ENCODE data around the gene BTRC. TPM values are rescaled to one million over a fixed set of nuclear protein-coding genes. Genes with fewer than 3 reads are reported as not detected.

Gene BTRC
- total and polyA plus RNA-seq, 10 of the 15 experiments (the other 5 are each of a cell fraction or from before 2014, with no cell fraction given) = 2.2 to 18.6 (median 8.6) TPM

DNA sequence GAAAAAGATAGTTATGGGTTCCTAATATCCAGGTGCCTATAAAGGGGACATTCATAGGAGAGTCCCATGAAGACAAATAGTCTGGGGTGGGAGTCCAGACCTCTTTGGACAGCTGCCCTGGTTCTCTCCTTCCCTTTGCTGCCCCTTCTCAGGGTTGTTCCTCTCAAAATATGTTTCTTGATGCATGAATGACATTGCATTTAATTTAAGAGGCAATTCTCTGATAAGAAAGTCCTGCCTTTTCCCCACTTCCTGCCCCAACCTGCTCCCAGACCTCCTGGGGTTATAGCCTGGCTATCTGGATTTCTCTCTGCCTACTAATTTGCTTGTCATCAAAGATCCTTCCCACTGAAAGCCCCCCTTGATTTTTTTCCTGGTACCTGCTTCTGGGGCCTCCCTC is 12.5 kb upstream of the BTRC start:
- BruUV-seq (replicated peaks) = no TSS peak
- Histone ChIP-seq H3K27me3 (replicated peaks in 1 of 2; ENCODE audit: control insufficient read depth in 2 of 2, insufficient read depth in 2 of 2, low read length in 1 of 2) (no peaks in the 10 kb centered on the region; a peak in 1 of 4 replicates), H3K4me3 (no peak overlapping the region), H3K27ac (ENCODE audit: control insufficient read depth, insufficient read depth) (no peak overlapping the region), H4K20me1 (ENCODE audit: control insufficient read depth, insufficient read depth) (no peaks in the 10 kb centered on the region), H3K9ac (ENCODE audit: control insufficient read depth, insufficient read depth, low read length) (no peak overlapping the region), H3K79me2 (ENCODE audit: control insufficient read depth, insufficient read depth, low read length) (no peaks in the 10 kb centered on the region), H2AFZ (ENCODE audit: control insufficient read depth, low read depth, low read length) (no peak overlapping the region), H3K9me3 (replicated peaks; ENCODE audit: control insufficient read depth, insufficient read depth, low read length) (no peaks in the 10 kb centered on the region), H3K36me3 (ENCODE audit: control insufficient read depth in 2 of 2, insufficient read depth in 2 of 2, low read length in 1 of 2) (no peaks in the 10 kb centered on the region), H3K4me1 (ENCODE audit: control insufficient read depth, insufficient read depth, low read length) (no peaks in the 10 kb centered on the region), H3K4me2 (ENCODE audit: control insufficient read depth, insufficient read depth) (no peak overlapping the region)
- RAD21 ChIA-PET (ENCODE audit: unreplicated experiment) = interaction anchor here (1.1 kb wide), 1 partner anchor 124 kb away, joined by 3 read pairs; no protein-coding TSS in a partner anchor
- DNase-seq (ENCODE audit: low read depth, low spot score) = no peak
- FAIRE-seq = no peak
- CTCF ChIA-PET = no interaction called here
- intact Hi-C loops (cut with micrococcal nuclease; ENCODE audit: unreplicated experiment) = no loop called here
- SMC1A ChIA-PET (ENCODE audit: uncharacterized antibody, unreplicated experiment) = no interaction called here
- ATAC-seq = no peak
- no peak for TF ChIP-seq BACH1 (IDR thresholded peaks at IDR 0.05; ENCODE audit: borderline replicate concordance)
- no peak for TF ChIP-seq POLR2AphosphoS5 (IDR thresholded peaks at IDR 0.05; ENCODE audit: low read length)
- TF ChIP-seq HDGF (IDR thresholded peaks at IDR 0.05) = no peak
- no peak for TF ChIP-seq MEF2A (IDR thresholded peaks at IDR 0.05; ENCODE audit: insufficient read depth, low read depth, low read length)
- TF ChIP-seq MTA2 (IDR thresholded peaks at IDR 0.05; ENCODE audit: low read depth) = no peak
- TF ChIP-seq, protein P1, sequence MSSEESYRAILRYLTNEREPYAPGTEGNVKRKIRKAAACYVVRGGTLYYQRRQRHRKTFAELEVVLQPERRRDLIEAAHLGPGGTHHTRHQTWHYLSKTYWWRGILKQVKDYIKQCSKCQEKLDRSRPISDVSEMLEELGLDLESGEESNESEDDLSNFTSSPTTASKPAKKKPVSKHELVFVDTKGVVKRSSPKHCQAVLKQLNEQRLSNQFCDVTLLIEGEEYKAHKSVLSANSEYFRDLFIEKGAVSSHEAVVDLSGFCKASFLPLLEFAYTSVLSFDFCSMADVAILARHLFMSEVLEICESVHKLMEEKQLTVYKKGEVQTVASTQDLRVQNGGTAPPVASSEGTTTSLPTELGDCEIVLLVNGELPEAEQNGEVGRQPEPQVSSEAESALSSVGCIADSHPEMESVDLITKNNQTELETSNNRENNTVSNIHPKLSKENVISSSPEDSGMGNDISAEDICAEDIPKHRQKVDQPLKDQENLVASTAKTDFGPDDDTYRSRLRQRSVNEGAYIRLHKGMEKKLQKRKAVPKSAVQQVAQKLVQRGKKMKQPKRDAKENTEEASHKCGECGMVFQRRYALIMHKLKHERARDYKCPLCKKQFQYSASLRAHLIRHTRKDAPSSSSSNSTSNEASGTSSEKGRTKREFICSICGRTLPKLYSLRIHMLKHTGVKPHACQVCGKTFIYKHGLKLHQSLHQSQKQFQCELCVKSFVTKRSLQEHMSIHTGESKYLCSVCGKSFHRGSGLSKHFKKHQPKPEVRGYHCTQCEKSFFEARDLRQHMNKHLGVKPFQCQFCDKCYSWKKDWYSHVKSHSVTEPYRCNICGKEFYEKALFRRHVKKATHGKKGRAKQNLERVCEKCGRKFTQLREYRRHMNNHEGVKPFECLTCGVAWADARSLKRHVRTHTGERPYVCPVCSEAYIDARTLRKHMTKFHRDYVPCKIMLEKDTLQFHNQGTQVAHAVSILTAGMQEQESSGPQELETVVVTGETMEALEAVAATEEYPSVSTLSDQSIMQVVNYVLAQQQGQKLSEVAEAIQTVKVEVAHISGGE (CRISPR knock-in tag; IDR thresholded peaks at IDR 0.05) = no peak
- no peak for TF ChIP-seq ZNF207 (IDR thresholded peaks at IDR 0.05; ENCODE audit: borderline replicate concordance)
- TF ChIP-seq MTA3 (IDR thresholded peaks at IDR 0.05; ENCODE audit: borderline replicate concordance, low read length) = no peak
- TF ChIP-seq, protein P2, sequence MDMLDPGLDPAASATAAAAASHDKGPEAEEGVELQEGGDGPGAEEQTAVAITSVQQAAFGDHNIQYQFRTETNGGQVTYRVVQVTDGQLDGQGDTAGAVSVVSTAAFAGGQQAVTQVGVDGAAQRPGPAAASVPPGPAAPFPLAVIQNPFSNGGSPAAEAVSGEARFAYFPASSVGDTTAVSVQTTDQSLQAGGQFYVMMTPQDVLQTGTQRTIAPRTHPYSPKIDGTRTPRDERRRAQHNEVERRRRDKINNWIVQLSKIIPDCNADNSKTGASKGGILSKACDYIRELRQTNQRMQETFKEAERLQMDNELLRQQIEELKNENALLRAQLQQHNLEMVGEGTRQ (IDR thresholded peaks at IDR 0.05; ENCODE audit: borderline replicate concordance, low read depth, low read length) = no peak
- TF ChIP-seq RFX5 (IDR thresholded peaks at IDR 0.05; ENCODE audit: low read depth, low read length) = no peak
- POLR2A ChIA-PET = no interaction called here
- in situ Hi-C loops (cut with MboI) = no loop called here

Measured in GM12878 (cell line).